Neural progenitor cell (in vitro differentiated cells): Measurements from ENCODE around the gene RGCC.

Experiments used
- EZH2 ChIP-seq: fragments of 200-600 bp; sonication (generic); IDR thresholded peaks from 2 replicates; pipeline ENCODE4 v1.6.1; 2017; ENCODE audit warnings: antibody characterized with exemption, mild to moderate bottlenecking, moderate library complexity
- TF ChIP-seq, protein P1 (sequence below): fragments of 200-600 bp; sonication (generic); IDR thresholded peaks from 2 replicates; pipeline ENCODE4 v1.5.1; 2017; ENCODE audit warnings: antibody characterized with exemption, mild to moderate bottlenecking

DNA sequence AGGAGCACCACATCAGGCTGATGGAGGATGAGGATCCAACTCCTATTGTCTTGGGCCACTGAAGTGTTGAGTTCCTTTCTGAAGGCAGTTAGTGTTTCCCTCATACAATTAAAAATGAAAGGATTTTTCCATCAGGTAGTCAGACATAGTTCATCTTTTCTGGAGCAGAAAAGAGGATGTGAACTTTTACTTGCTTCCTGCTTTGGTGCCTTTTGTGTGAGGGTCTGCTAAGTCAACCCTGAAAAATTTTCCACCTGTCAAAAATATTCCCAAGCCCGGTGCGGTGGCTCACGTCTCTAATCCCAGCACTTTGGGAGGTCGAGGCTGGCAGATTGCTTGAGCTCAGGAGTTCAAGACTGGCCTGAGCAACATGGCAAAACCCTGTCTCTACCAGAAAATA lies 43.9 kb downstream of the RGCC start:
- TF ChIP-seq, protein P1, sequence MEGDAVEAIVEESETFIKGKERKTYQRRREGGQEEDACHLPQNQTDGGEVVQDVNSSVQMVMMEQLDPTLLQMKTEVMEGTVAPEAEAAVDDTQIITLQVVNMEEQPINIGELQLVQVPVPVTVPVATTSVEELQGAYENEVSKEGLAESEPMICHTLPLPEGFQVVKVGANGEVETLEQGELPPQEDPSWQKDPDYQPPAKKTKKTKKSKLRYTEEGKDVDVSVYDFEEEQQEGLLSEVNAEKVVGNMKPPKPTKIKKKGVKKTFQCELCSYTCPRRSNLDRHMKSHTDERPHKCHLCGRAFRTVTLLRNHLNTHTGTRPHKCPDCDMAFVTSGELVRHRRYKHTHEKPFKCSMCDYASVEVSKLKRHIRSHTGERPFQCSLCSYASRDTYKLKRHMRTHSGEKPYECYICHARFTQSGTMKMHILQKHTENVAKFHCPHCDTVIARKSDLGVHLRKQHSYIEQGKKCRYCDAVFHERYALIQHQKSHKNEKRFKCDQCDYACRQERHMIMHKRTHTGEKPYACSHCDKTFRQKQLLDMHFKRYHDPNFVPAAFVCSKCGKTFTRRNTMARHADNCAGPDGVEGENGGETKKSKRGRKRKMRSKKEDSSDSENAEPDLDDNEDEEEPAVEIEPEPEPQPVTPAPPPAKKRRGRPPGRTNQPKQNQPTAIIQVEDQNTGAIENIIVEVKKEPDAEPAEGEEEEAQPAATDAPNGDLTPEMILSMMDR = no peak
- TF ChIP-seq EZH2 = no peak
